WTC11 (cell line): Measurements from ENCODE around the gene C1QBP. TPM values are rescaled to one million over a fixed set of nuclear protein-coding genes. Genes with fewer than 3 reads are reported as not detected.

ENCODE experiments used
- ATAC-seq: fragments of 200-7000 bp; cut with Tn5 transposase; 2 replicates; pipeline ENCODE4 v1.10.0; 2021; ENCODE audit warnings: mild to moderate bottlenecking, moderate library complexity
- CTCF ChIA-PET: fragments of 300-600 bp; sonication (Branson Sonifier 250); formaldehyde crosslinking; loops from one replicate; lab custom pipeline; 2021; ENCODE audit warnings: antibody characterized with exemption; lab: Charles Lee
- POLR2A ChIA-PET: fragments of 350-600 bp; sonication (Branson Sonifier 250); formaldehyde crosslinking; loops from one replicate; lab custom pipeline; 2021; ENCODE audit warnings: antibody characterized with exemption; lab: Charles Lee
- DNase-seq: peaks from one replicate; pipeline ENCODE4 v3.0.0; 2021; ENCODE audit warnings: low spot score
- H3K27ac Mint-ChIP-seq: 2 replicates; pipeline ENCODE4 v1.8.0; 2021; ENCODE audit warnings: mixed read lengths
- H3K27me3 Mint-ChIP-seq: 2 replicates; pipeline ENCODE4 v1.8.0; 2021; ENCODE audit warnings: low read depth, mild to moderate bottlenecking, moderate library complexity, mixed read lengths
- H3K36me3 Mint-ChIP-seq: 2 replicates; pipeline ENCODE4 v1.8.0; 2021; ENCODE audit warnings: mixed read lengths
- H3K4me1 Mint-ChIP-seq: 2 replicates; pipeline ENCODE4 v1.8.0; 2022; ENCODE audit warnings: mixed read lengths
- H3K4me3 Mint-ChIP-seq: 2 replicates; pipeline ENCODE4 v1.8.0; 2021; ENCODE audit warnings: mild to moderate bottlenecking, moderate library complexity, mixed read lengths
- H3K9me3 Mint-ChIP-seq: 2 replicates; pipeline ENCODE4 v1.8.0; 2021; ENCODE audit warnings: mixed read lengths
- NFYB ChIP-seq: sonication (generic); formaldehyde crosslinking; conservative IDR thresholded peaks from 2 replicates; pipeline ENCODE4 v1.8.0; 2022; ENCODE audit warnings: low read depth, missing genetic modification reagents
- SP1 ChIP-seq: sonication (generic); formaldehyde crosslinking; conservative IDR thresholded peaks from 2 replicates; pipeline ENCODE4 v1.8.1; 2022; ENCODE audit warnings: missing genetic modification reagents
- TCF7 ChIP-seq: sonication (generic); formaldehyde crosslinking; IDR thresholded peaks from 2 replicates; pipeline ENCODE4 v1.8.0; 2022; ENCODE audit warnings: mild to moderate bottlenecking, low read depth, missing genetic modification reagents, moderate library complexity
- ZNF219 ChIP-seq: sonication (generic); formaldehyde crosslinking; IDR thresholded peaks from 2 replicates; pipeline ENCODE4 v1.8.0; 2023; ENCODE audit warnings: missing genetic modification reagents, mild to moderate bottlenecking, borderline replicate concordance
- ZNF232 ChIP-seq: sonication (generic); formaldehyde crosslinking; IDR thresholded peaks from 2 replicates; pipeline ENCODE4 v1.8.0; 2022; ENCODE audit warnings: mild to moderate bottlenecking, missing genetic modification reagents
- ZNF396 ChIP-seq: fragments of 250-450 bp; sonication (Bioruptor Pico); IDR thresholded peaks from 2 replicates; pipeline ENCODE4 v1.8.0; 2021; ENCODE audit warnings: mild to moderate bottlenecking, moderate library complexity, borderline replicate concordance
- total RNA-seq: library from RNA; stranded (reverse); gene quantifications from 3 replicates; pipeline ENCODE4 v1.2.3, GENCODE V29; 2021
- TF ChIP-seq, protein P1 (sequence below): sonication (generic); formaldehyde crosslinking; IDR thresholded peaks from 2 replicates; pipeline ENCODE4 v1.8.1; 2023; ENCODE audit warnings: mild to moderate bottlenecking, moderate library complexity, missing genetic modification reagents
- TF ChIP-seq, protein P2 (sequence below): sonication (generic); formaldehyde crosslinking; IDR thresholded peaks from 2 replicates; pipeline ENCODE4 v1.8.1; 2023; ENCODE audit warnings: mild to moderate bottlenecking, missing genetic modification reagents, borderline replicate concordance
- TF ChIP-seq, protein P3 (sequence below): sonication (generic); formaldehyde crosslinking; conservative IDR thresholded peaks from 2 replicates; pipeline ENCODE4 v1.8.1; 2023; ENCODE audit warnings: mild to moderate bottlenecking, low read depth, missing genetic modification reagents, moderate library complexity
- TF ChIP-seq, protein P4 (sequence below): fragments of 250-450 bp; sonication (Bioruptor Pico); IDR thresholded peaks from 2 replicates; pipeline ENCODE4 v1.9.0; 2021; ENCODE audit warnings: mild to moderate bottlenecking
- TF ChIP-seq, protein P5 (sequence below): sonication (generic); formaldehyde crosslinking; IDR thresholded peaks from 2 replicates; pipeline ENCODE4 v1.8.0; 2022; ENCODE audit warnings: mild to moderate bottlenecking, missing genetic modification reagents
- TF ChIP-seq, protein P6 (sequence below): fragments of 250-450 bp; sonication (Bioruptor Pico); IDR thresholded peaks from 2 replicates; pipeline ENCODE4 v1.9.0; 2021; ENCODE audit warnings: mild to moderate bottlenecking
- TF ChIP-seq, protein P7 (sequence below): sonication (generic); formaldehyde crosslinking; IDR thresholded peaks from 2 replicates; pipeline ENCODE4 v1.8.0; 2023; ENCODE audit warnings: missing genetic modification reagents, mild to moderate bottlenecking, borderline replicate concordance
- TF ChIP-seq, protein P8 (sequence below): sonication (generic); formaldehyde crosslinking; conservative IDR thresholded peaks from 2 replicates; pipeline ENCODE4 v1.8.1; 2022; ENCODE audit warnings: mild to moderate bottlenecking, missing genetic modification reagents
- TF ChIP-seq, protein P9 (sequence below): fragments of 250-450 bp; sonication (Bioruptor Pico); IDR thresholded peaks from 2 replicates; pipeline ENCODE4 v1.8.0; 2021; ENCODE audit warnings: mild to moderate bottlenecking

The C1QBP gene
- total RNA-seq, 1 experiment from 2014 or later = 429 TPM

DNA sequence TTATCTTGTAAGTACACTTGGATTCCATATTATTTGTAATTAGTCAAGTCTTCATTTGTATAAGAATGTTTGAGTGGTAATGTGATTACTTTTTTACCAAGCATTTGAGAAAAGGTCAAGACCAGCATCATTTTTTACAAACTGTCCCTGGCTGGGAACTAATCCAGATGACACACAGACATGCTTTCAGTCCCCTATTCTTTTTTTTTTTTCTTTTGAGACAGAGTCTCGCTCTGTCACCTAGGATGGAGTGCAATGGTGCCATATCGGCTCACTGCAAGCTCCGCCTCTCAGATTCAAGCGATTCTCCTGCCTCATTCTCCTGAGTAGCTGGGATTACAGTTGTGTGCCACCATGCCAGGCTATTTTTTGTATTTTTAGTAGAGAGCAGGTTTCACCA, 42.5 kb upstream of the C1QBP start (continued):
- TF ChIP-seq, protein P1, sequence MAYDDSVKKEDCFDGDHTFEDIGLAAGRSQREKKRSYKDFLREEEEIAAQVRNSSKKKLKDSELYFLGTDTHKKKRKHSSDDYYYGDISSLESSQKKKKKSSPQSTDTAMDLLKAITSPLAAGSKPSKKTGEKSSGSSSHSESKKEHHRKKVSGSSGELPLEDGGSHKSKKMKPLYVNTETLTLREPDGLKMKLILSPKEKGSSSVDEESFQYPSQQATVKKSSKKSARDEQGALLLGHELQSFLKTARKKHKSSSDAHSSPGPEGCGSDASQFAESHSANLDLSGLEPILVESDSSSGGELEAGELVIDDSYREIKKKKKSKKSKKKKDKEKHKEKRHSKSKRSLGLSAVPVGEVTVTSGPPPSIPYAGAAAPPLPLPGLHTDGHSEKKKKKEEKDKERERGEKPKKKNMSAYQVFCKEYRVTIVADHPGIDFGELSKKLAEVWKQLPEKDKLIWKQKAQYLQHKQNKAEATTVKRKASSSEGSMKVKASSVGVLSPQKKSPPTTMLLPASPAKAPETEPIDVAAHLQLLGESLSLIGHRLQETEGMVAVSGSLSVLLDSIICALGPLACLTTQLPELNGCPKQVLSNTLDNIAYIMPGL (CRISPR knock-in tag) = no peak
- TF ChIP-seq ZNF396 (CRISPR knock-in tag) (no peak), TCF7 (CRISPR knock-in tag) (no peak), SP1 (CRISPR knock-in tag) (no peak), ZNF219 (no peak)
- TF ChIP-seq, protein P2, sequence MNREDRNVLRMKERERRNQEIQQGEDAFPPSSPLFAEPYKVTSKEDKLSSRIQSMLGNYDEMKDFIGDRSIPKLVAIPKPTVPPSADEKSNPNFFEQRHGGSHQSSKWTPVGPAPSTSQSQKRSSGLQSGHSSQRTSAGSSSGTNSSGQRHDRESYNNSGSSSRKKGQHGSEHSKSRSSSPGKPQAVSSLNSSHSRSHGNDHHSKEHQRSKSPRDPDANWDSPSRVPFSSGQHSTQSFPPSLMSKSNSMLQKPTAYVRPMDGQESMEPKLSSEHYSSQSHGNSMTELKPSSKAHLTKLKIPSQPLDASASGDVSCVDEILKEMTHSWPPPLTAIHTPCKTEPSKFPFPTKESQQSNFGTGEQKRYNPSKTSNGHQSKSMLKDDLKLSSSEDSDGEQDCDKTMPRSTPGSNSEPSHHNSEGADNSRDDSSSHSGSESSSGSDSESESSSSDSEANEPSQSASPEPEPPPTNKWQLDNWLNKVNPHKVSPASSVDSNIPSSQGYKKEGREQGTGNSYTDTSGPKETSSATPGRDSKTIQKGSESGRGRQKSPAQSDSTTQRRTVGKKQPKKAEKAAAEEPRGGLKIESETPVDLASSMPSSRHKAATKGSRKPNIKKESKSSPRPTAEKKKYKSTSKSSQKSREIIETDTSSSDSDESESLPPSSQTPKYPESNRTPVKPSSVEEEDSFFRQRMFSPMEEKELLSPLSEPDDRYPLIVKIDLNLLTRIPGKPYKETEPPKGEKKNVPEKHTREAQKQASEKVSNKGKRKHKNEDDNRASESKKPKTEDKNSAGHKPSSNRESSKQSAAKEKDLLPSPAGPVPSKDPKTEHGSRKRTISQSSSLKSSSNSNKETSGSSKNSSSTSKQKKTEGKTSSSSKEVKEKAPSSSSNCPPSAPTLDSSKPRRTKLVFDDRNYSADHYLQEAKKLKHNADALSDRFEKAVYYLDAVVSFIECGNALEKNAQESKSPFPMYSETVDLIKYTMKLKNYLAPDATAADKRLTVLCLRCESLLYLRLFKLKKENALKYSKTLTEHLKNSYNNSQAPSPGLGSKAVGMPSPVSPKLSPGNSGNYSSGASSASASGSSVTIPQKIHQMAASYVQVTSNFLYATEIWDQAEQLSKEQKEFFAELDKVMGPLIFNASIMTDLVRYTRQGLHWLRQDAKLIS (CRISPR knock-in tag) = no peak
- TF ChIP-seq, protein P3, sequence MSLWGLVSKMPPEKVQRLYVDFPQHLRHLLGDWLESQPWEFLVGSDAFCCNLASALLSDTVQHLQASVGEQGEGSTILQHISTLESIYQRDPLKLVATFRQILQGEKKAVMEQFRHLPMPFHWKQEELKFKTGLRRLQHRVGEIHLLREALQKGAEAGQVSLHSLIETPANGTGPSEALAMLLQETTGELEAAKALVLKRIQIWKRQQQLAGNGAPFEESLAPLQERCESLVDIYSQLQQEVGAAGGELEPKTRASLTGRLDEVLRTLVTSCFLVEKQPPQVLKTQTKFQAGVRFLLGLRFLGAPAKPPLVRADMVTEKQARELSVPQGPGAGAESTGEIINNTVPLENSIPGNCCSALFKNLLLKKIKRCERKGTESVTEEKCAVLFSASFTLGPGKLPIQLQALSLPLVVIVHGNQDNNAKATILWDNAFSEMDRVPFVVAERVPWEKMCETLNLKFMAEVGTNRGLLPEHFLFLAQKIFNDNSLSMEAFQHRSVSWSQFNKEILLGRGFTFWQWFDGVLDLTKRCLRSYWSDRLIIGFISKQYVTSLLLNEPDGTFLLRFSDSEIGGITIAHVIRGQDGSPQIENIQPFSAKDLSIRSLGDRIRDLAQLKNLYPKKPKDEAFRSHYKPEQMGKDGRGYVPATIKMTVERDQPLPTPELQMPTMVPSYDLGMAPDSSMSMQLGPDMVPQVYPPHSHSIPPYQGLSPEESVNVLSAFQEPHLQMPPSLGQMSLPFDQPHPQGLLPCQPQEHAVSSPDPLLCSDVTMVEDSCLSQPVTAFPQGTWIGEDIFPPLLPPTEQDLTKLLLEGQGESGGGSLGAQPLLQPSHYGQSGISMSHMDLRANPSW = no peak
- TF ChIP-seq, protein P4, sequence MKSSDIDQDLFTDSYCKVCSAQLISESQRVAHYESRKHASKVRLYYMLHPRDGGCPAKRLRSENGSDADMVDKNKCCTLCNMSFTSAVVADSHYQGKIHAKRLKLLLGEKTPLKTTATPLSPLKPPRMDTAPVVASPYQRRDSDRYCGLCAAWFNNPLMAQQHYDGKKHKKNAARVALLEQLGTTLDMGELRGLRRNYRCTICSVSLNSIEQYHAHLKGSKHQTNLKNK = no peak

DNA sequence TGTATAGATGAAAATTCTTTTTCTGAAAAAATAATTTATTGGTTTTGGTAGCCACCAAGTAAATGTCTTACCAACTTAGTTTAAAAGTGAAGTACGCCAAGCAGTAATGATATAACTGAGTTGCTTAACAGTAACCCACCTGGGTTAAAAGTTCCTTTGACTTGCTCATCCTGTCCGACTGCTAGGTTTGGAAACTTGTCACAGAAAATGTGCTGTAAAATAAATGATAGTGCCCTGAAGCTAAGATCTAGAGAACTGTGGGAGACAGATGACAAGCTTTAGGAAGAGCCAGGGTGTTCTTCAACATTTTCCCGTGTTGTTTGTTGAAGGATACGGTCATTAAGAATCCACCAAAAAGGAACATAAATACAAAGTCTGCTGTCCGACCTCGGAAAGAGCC, 42.0 kb upstream of the C1QBP start:
- TF ChIP-seq, protein P5, sequence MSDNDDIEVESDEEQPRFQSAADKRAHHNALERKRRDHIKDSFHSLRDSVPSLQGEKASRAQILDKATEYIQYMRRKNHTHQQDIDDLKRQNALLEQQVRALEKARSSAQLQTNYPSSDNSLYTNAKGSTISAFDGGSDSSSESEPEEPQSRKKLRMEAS = no peak
- TF ChIP-seq, protein P6, sequence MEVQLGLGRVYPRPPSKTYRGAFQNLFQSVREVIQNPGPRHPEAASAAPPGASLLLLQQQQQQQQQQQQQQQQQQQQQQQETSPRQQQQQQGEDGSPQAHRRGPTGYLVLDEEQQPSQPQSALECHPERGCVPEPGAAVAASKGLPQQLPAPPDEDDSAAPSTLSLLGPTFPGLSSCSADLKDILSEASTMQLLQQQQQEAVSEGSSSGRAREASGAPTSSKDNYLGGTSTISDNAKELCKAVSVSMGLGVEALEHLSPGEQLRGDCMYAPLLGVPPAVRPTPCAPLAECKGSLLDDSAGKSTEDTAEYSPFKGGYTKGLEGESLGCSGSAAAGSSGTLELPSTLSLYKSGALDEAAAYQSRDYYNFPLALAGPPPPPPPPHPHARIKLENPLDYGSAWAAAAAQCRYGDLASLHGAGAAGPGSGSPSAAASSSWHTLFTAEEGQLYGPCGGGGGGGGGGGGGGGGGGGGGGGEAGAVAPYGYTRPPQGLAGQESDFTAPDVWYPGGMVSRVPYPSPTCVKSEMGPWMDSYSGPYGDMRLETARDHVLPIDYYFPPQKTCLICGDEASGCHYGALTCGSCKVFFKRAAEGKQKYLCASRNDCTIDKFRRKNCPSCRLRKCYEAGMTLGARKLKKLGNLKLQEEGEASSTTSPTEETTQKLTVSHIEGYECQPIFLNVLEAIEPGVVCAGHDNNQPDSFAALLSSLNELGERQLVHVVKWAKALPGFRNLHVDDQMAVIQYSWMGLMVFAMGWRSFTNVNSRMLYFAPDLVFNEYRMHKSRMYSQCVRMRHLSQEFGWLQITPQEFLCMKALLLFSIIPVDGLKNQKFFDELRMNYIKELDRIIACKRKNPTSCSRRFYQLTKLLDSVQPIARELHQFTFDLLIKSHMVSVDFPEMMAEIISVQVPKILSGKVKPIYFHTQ (CRISPR knock-in tag) = no peak
- TF ChIP-seq, protein P7, sequence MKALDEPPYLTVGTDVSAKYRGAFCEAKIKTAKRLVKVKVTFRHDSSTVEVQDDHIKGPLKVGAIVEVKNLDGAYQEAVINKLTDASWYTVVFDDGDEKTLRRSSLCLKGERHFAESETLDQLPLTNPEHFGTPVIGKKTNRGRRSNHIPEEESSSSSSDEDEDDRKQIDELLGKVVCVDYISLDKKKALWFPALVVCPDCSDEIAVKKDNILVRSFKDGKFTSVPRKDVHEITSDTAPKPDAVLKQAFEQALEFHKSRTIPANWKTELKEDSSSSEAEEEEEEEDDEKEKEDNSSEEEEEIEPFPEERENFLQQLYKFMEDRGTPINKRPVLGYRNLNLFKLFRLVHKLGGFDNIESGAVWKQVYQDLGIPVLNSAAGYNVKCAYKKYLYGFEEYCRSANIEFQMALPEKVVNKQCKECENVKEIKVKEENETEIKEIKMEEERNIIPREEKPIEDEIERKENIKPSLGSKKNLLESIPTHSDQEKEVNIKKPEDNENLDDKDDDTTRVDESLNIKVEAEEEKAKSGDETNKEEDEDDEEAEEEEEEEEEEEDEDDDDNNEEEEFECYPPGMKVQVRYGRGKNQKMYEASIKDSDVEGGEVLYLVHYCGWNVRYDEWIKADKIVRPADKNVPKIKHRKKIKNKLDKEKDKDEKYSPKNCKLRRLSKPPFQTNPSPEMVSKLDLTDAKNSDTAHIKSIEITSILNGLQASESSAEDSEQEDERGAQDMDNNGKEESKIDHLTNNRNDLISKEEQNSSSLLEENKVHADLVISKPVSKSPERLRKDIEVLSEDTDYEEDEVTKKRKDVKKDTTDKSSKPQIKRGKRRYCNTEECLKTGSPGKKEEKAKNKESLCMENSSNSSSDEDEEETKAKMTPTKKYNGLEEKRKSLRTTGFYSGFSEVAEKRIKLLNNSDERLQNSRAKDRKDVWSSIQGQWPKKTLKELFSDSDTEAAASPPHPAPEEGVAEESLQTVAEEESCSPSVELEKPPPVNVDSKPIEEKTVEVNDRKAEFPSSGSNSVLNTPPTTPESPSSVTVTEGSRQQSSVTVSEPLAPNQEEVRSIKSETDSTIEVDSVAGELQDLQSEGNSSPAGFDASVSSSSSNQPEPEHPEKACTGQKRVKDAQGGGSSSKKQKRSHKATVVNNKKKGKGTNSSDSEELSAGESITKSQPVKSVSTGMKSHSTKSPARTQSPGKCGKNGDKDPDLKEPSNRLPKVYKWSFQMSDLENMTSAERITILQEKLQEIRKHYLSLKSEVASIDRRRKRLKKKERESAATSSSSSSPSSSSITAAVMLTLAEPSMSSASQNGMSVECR = no peak
- TF ChIP-seq, protein P8, sequence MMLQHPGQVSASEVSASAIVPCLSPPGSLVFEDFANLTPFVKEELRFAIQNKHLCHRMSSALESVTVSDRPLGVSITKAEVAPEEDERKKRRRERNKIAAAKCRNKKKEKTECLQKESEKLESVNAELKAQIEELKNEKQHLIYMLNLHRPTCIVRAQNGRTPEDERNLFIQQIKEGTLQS (CRISPR knock-in tag) = no peak
- TF ChIP-seq ZNF232 (no peak), NFYB (CRISPR knock-in tag) (no peak)
- TF ChIP-seq, protein P9, sequence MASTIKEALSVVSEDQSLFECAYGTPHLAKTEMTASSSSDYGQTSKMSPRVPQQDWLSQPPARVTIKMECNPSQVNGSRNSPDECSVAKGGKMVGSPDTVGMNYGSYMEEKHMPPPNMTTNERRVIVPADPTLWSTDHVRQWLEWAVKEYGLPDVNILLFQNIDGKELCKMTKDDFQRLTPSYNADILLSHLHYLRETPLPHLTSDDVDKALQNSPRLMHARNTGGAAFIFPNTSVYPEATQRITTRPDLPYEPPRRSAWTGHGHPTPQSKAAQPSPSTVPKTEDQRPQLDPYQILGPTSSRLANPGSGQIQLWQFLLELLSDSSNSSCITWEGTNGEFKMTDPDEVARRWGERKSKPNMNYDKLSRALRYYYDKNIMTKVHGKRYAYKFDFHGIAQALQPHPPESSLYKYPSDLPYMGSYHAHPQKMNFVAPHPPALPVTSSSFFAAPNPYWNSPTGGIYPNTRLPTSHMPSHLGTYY = no peak
- Mint-ChIP-seq H3K4me1 (peaks cover 10% of the 10 kb centered on the region), H3K36me3 (peaks cover 70% of the 10 kb centered on the region), H3K27me3 (no peaks in the 10 kb centered on the region), H3K4me3 (no peak overlapping the region), H3K9me3 (peaks cover 4% of the 10 kb centered on the region; the same call in 1 of the 2 replicates), H3K27ac (no peak overlapping the region)
- ChIA-PET POLR2A (no interaction called here), CTCF (interaction anchor here (0.6 kb wide), 1 partner anchor 11 kb away, joined by 4 read pairs; no protein-coding TSS in a partner anchor)
- ATAC-seq (no peak), DNase-seq (no peak)
